GM18508 (cell line): ENCODE measurements around the gene ONECUT3.

ENCODE experiments used
- ATAC-seq: cut with Tn5 transposase; IDR thresholded peaks from one replicate; pipeline ENCODE4 v1.9.1; 2021; ENCODE audit warnings: moderate number of reproducible peaks; ENCODE audit not compliant: insufficient read depth, unreplicated experiment

Gene ONECUT3

DNA sequence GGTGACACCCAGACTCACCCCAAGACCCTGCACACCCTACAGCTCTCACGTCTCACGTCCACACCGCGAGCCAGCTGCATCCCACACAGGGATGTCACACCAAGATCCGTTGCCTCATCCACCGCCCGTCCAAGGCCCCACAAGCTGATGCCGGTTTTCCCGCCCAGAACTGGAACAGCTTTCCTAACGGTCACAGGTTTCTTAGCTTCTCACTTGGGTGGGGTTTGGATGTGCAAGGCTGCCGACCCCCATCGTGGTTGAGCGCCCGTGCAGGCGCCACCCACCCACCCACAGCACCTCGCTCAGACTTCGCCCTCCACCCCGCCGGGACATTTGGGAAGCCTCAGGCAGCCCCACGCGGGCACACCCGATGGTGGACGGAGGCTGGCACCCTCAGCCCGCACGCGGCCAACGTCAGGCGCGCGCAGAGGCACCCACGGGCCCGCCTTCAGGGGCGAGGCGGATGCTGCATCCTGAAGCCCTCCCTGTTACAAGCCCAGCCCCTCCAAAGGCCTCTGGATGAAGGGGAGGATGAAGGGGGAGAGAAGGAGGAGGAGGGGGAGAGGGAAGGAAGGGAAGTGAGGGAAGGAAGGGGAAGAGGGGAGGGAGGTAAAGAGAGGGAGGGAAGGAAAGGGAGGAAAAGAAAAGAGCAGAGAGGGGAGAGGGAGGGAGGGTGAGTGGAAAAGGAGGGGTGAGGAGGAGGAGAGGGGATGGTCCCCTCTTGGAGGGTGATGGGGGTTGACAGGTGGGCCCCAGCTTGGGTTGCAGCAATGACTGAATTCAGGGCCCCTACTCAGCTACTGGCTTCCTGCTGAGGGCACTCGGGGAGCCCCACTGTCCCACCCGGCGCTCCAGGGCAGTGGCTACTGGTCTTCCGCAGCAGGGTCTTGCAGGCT, 12.8 kb downstream of the ONECUT3 start:
- ATAC-seq: no peak

GRCh38 chr19:1766800-1767352, 13.6 kb downstream of the ONECUT3 start:
- ATAC-seq: no peak

DNA sequence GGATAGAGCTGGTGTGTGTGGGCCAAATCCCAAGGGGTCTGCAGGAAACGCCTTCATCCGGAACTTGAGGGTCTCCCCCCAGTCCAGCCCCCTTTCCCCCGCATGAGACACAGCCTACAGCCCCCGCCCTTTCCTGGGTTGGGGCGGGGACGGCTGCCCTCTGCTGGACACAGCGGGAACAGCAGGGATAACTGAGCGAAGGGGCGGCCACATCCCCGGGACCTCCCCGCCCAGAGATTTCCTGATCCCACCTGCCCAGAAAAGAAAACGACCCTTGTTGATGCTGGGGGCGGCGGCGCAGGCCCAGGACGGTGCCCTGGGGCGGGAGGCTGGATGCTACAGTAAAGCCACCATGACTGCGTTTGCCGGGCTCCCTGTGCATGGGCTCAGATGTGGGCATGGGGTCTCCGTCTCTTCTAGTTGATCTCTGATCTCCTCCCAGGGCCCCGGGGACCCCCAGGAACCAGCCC, 14.2 kb downstream of the ONECUT3 start:
- no peak for ATAC-seq

- no peak for ATAC-seq
These were observed 14.9 kb downstream of the ONECUT3 start for GRCh38 chr19:1768248-1768647.

GRCh38 chr19:1768918-1769644, 15.8 kb downstream of the ONECUT3 start:
- no peak for ATAC-seq

DNA sequence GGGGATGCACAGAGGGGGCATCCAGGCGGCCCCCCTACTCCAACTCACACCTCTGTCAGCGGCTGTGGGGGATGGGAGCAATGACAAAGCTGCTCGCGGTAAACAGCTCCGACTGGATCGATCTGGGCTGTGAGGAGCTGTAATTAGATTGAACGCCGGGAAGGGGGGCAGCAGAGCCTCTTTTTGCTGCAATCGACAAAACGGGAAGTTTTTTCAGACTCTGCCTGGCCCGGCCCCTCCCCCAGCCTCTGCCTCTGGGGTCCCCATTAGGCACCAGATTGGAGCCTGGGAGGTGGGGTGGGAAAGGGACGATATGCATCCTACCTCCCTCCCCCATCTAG, 16.3 kb downstream of the ONECUT3 start:
- no peak for ATAC-seq

DNA sequence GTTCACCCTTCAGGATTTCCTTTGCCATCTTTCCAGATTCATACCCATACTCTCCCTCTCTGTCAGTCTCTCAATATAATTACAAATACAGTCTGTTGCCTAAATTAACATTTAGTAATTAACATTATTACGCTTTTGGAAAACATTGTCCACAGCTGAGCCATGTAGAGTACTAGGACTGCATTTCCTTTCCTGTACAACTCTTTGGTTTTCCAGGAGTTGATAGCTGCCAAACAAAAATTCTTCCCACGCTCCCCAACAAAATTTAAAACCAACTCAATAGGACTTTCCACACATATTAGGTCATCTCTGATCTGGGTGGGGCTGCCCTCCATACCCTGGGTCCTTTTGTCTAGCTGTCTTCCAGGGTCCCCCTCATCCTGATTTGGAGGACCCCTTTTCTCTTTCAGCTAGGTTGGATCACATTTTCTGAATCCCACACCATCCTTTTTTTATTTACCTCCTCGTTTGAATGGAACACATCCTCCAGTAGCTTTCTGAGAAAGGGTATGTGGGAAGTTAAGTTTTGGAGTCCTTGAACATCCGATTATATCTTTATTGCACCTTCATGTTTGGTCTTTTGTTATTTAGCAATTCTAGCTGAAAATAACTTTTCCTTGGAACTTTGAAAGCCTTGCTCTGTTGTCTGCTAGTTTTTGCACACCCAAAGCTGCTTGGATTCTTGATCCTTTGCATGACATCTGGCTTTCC, 17.7 kb downstream of the ONECUT3 start:
- ATAC-seq: no peak

- ATAC-seq: no peak
These were observed 19.9 kb downstream of the ONECUT3 start for GRCh38 chr19:1773184-1773583.

- ATAC-seq: no peak
These were observed 21.9 kb downstream of the ONECUT3 start for GRCh38 chr19:1774989-1775772.

DNA sequence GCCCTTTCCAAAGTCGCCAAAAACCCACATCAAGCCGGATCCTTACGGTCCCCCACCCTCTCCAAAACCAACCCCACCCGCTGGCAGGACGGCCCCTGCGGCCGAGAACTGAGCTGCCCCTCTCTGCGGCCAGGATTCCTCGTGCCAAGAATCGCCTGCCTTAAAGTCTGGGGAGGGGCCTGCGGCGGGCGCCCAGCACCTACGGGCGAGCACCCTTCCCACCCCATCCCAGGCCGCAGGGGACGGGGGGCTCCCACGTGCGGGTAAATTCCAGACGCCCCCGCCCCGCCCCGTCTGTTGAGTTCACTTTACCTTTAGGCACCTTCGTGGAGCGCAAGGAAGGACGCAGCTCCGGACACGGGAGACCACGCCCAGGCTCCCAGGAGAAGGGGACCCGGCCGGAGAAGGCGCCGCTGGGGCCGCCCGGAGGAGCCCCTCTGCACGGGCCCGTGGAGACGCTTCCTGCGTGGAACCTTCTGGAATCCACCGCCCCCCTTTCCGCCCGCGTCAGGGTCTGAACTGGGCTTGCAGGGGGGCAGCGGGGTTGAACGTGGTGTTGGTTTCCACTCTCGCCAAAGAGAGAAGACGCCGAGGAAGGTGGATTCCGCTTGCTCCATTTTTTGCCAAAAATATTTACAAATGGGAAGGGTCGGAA, 22.8 kb downstream of the ONECUT3 start:
- no peak for ATAC-seq

DNA sequence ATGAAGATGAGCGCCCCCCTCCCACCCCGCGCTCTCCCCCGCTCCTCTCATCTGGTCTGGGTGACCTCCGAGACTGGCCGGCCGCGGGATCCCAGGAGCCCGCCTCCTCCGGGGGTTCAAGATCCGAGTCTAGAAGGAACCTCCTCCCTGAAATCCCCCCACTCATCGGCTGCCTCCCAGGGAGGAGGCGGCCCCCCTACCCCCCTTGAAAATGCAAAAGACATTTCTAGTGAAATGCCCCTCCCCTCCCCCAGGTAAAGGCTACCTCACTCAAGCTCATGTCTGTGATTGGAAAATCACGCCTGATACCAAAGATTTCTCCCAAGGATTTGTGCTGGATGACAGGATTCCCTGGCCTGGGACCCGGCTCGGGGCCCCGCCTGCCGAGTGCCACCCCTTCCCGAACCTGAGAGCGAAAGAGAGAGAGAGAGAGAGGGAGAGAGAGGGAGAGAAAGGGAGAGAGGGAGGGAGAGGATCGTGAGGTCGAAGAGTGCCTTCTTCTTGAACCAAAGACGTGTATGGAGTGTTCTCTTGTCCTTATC, 23.4 kb downstream of the ONECUT3 start:
- ATAC-seq: no peak

GRCh38 chr19:1777149-1777548, 23.8 kb downstream of the ONECUT3 start:
- ATAC-seq: no peak

- no peak for ATAC-seq
These were observed 26.3 kb downstream of the ONECUT3 start for GRCh38 chr19:1779574-1779973.

- ATAC-seq: no peak
These were observed 27.1 kb downstream of the ONECUT3 start for GRCh38 chr19:1780272-1780958.

- no peak for ATAC-seq
These were observed 29.2 kb downstream of the ONECUT3 start for GRCh38 chr19:1782521-1782920.

DNA sequence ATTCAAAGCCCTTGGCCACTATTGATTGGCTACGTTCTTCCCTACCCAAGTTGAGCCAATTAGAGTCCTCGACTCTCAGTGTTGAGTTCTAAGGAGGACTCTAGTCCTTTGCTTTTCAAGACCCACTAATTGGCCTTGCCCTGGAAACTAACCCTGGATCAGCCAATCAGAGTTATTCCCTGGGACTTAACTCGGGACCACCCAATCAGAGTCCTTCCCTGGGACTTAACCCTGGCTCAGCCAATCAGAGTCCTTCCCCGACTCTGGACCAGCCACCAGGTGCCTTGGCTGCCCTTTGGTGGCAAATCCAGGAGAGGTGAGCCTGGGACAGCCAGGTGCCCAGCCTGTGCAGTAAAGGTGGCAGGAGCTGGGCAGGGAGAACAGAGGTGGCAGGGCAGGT, 30.0 kb downstream of the ONECUT3 start:
- ATAC-seq: no peak

DNA sequence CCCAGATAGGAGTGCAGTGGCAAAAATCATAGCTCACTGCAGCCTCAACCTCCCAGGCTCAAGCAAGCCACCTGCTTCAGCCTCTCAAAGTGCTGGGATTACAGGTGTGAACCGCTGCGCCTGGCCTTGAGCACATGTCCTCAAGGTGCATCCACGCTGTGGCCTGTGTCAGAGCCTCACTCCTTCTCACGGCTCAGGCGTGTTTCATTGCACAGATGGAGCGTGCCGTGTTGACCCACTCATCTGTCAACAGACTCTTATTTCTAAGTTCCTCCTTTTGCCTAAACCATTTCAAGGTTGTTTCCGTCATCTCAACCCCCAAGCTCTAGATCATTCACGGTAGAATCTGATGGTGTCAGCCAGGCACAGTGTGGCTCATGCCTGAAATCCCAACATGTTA, 30.6 kb downstream of the ONECUT3 start:
- ATAC-seq: no peak

DNA sequence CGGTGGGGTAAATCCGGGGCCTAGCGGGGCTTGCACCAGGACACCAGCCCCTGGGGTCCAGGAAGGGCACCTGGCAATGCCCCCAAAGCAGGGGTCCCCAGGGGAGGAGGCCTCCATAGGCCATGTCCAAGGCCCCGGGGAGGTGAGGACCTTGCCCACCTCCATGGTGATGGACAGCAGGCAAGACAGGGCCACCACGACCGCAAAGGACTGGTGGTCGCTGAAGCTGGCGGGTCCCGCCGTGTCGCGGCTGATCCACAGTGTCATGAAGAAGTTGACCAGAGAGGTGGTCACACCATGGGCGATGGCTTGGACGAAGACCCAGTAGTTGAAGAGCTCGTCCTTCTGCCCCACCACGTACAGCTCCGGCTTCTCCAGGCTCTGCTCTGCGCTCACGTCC, 32.0 kb downstream of the ONECUT3 start:
- ATAC-seq: no peak

DNA sequence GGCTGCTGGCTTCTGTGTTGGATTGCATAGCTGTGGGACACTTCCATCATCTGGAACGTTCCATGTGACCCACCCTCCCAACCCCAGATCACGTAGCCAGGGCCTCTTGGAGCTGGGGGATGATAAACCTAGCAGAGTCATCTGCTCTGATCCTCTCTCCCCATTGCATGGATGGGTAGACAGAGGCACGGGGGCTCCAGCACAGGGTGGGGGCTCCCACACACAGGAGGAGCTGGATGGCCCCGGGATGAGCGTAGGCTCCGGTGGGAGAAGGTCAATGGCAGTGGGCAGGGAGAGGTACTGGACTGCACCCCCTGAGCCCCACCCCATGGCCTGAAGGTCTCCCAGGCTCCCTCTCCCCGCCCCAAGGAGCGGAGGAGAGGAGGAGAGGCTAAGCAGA, 33.4 kb downstream of the ONECUT3 start:
- ATAC-seq: no peak
